ENCODE results near the gene CDCA3.

Gene CDCA3

GRCh38 chr12:6834254-6834653 lies 16.8 kb downstream of the CDCA3 start:
- Mint-ChIP-seq H3K4me3 (no peak overlapping the region), H3K4me1 (peaks cover 21% of the 10 kb centered on the region), H3K9me3 (no peaks in the 10 kb centered on the region), H3K27me3 (peaks cover 30% of the 10 kb centered on the region), H3K36me3 (no peaks in the 10 kb centered on the region), H3K27ac (no peak overlapping the region)
- ATAC-seq = no peak

GRCh38 chr12:6833189-6833890 lies 17.7 kb downstream of the CDCA3 start:
- H3K27ac Mint-ChIP-seq = no peak overlapping the region
- H3K4me1 Mint-ChIP-seq = peaks cover 21% of the 10 kb centered on the region
- H3K9me3 Mint-ChIP-seq = no peaks in the 10 kb centered on the region
- no peak for ATAC-seq
- peaks cover 38% of the 10 kb centered on the region for H3K27me3 Mint-ChIP-seq
- H3K36me3 Mint-ChIP-seq = no peaks in the 10 kb centered on the region
- no peak overlapping the region for H3K4me3 Mint-ChIP-seq

- Mint-ChIP-seq H3K4me3 (no peak overlapping the region), H3K27ac (no peak overlapping the region), H3K9me3 (no peaks in the 10 kb centered on the region), H3K27me3 (peaks cover 50% of the 10 kb centered on the region), H3K4me1 (peaks cover 32% of the 10 kb centered on the region), H3K36me3 (no peaks in the 10 kb centered on the region)
- no peak for ATAC-seq
Measured at GRCh38 chr12:6832125-6832524, 19.0 kb downstream of the CDCA3 start.

- Mint-ChIP-seq H3K4me3 (no peak overlapping the region), H3K9me3 (no peaks in the 10 kb centered on the region), H3K4me1 (peaks cover 34% of the 10 kb centered on the region), H3K36me3 (no peaks in the 10 kb centered on the region), H3K27me3 (peaks cover 56% of the 10 kb centered on the region), H3K27ac (no peak overlapping the region)
- no peak for ATAC-seq
Measured at GRCh38 chr12:6831450-6831995, 19.6 kb downstream of the CDCA3 start.

GRCh38 chr12:6830999-6831398 lies 20.1 kb downstream of the CDCA3 start:
- no peak for ATAC-seq
- no peaks in the 10 kb centered on the region for H3K36me3 Mint-ChIP-seq
- H3K9me3 Mint-ChIP-seq = no peaks in the 10 kb centered on the region
- H3K4me1 Mint-ChIP-seq = peaks cover 32% of the 10 kb centered on the region
- H3K4me3 Mint-ChIP-seq = no peak overlapping the region
- peaks cover 61% of the 10 kb centered on the region for H3K27me3 Mint-ChIP-seq
- H3K27ac Mint-ChIP-seq = no peak overlapping the region

- H3K4me3 Mint-ChIP-seq = no peak overlapping the region
- H3K27ac Mint-ChIP-seq = no peak overlapping the region
- no peaks in the 10 kb centered on the region for H3K36me3 Mint-ChIP-seq
- peaks cover 68% of the 10 kb centered on the region for H3K27me3 Mint-ChIP-seq
- H3K9me3 Mint-ChIP-seq = no peaks in the 10 kb centered on the region
- peaks cover 30% of the 10 kb centered on the region for H3K4me1 Mint-ChIP-seq
- ATAC-seq = no peak
Measured at GRCh38 chr12:6830286-6830890, 20.7 kb downstream of the CDCA3 start.

GRCh38 chr12:6829536-6830220 lies 21.4 kb downstream of the CDCA3 start:
- H3K27me3 Mint-ChIP-seq = peaks cover 75% of the 10 kb centered on the region
- peak overlapping the region; percentile 77 for H3K27ac Mint-ChIP-seq
- peaks cover 31% of the 10 kb centered on the region for H3K4me1 Mint-ChIP-seq
- no peak for ATAC-seq
- no peaks in the 10 kb centered on the region for H3K9me3 Mint-ChIP-seq
- peak overlapping the region; percentile 82 for H3K4me3 Mint-ChIP-seq
- no peaks in the 10 kb centered on the region for H3K36me3 Mint-ChIP-seq

- Mint-ChIP-seq H3K27ac (peak overlapping the region; percentile 77), H3K27me3 (peaks cover 82% of the 10 kb centered on the region), H3K9me3 (no peaks in the 10 kb centered on the region), H3K4me1 (peaks cover 31% of the 10 kb centered on the region), H3K36me3 (no peaks in the 10 kb centered on the region), H3K4me3 (peak overlapping the region; percentile 82)
- peak; percentile 44 for ATAC-seq
Measured at GRCh38 chr12:6828781-6829535, 22.1 kb downstream of the CDCA3 start.

- peak within 1 kb of the TSS; percentile 77 for H3K27ac Mint-ChIP-seq
- H3K27me3 Mint-ChIP-seq = peaks cover 90% of the 10 kb centered on the region
- H3K36me3 Mint-ChIP-seq = no peaks in the 10 kb centered on the region
- H3K4me3 Mint-ChIP-seq = peak within 1 kb of the TSS; percentile 82
- peaks cover 31% of the 10 kb centered on the region for H3K4me1 Mint-ChIP-seq
- ATAC-seq = peak; percentile 8
- H3K9me3 Mint-ChIP-seq = no peaks in the 10 kb centered on the region
Measured at GRCh38 chr12:6827982-6828780, 22.9 kb downstream of the CDCA3 start, which contains the start of gene P3H3. TSS of gene P3H3 (plus strand) at chr12:6828407. CDS start at chr12:6828441, 34 bp downstream.

- Mint-ChIP-seq H3K36me3 (no peaks in the 10 kb centered on the region), H3K4me3 (peak overlapping the region; percentile 46), H3K4me1 (peaks cover 37% of the 10 kb centered on the region), H3K9me3 (no peaks in the 10 kb centered on the region), H3K27me3 (peaks cover 97% of the 10 kb centered on the region), H3K27ac (no peak overlapping the region)
- ATAC-seq = no peak
Measured at GRCh38 chr12:6827437-6827911, 23.6 kb downstream of the CDCA3 start.

GRCh38 chr12:6826734-6827436 lies 24.2 kb downstream of the CDCA3 start:
- peak overlapping the region; percentile 46 for H3K4me3 Mint-ChIP-seq
- peaks cover 99% of the 10 kb centered on the region for H3K27me3 Mint-ChIP-seq
- no peaks in the 10 kb centered on the region for H3K36me3 Mint-ChIP-seq
- H3K27ac Mint-ChIP-seq = no peak overlapping the region
- no peak for ATAC-seq
- peaks cover 43% of the 10 kb centered on the region for H3K4me1 Mint-ChIP-seq
- H3K9me3 Mint-ChIP-seq = no peaks in the 10 kb centered on the region

GRCh38 chr12:6826125-6826733 lies 24.9 kb downstream of the CDCA3 start:
- Mint-ChIP-seq H3K27ac (no peak overlapping the region), H3K4me3 (no peak overlapping the region), H3K4me1 (peaks cover 47% of the 10 kb centered on the region), H3K27me3 (peaks cover 99% of the 10 kb centered on the region), H3K9me3 (no peaks in the 10 kb centered on the region), H3K36me3 (no peaks in the 10 kb centered on the region)
- ATAC-seq = no peak

GRCh38 chr12:6825398-6826124 lies 25.5 kb downstream of the CDCA3 start:
- Mint-ChIP-seq H3K4me3 (no peak overlapping the region), H3K36me3 (no peaks in the 10 kb centered on the region), H3K27me3 (peaks cover 97% of the 10 kb centered on the region), H3K4me1 (peaks cover 50% of the 10 kb centered on the region), H3K9me3 (no peaks in the 10 kb centered on the region), H3K27ac (no peak overlapping the region)
- peak; percentile 71 for ATAC-seq

All from stimulated activated memory B cell treated with anti-CD40 and anti-IgM and Interleukin-4, amounts not matched to agents 10 μg/mL and 1 μg/mL and 100 μg/mL, for 72 hours (primary cell).